Subcutaneous adipose tissue (tissue), 4 donors: ENCODE data around the gene CATSPERD. TPM values are rescaled to one million over a fixed set of nuclear protein-coding genes. Genes with fewer than 3 reads are reported as not detected.

ENCODE experiments used
- CTCF ChIP-seq: fragments of 450-650 bp; IDR thresholded peaks from one replicate; pipeline ENCODE4 v1.5.1; 2016; ENCODE audit warnings: low read depth, mild to moderate bottlenecking, control low read depth, antibody characterized with exemption, moderate library complexity
- total RNA-seq, 4 donors: library from RNA; depleted of rRNA; stranded (reverse); fragments of >200 nt; gene quantifications; one replicate each; pipeline ENCODE4 v1.1.0, GENCODE V29; 2016

CATSPERD gene
- total RNA-seq, 4 donors from 2014 or later = not detected

DNA sequence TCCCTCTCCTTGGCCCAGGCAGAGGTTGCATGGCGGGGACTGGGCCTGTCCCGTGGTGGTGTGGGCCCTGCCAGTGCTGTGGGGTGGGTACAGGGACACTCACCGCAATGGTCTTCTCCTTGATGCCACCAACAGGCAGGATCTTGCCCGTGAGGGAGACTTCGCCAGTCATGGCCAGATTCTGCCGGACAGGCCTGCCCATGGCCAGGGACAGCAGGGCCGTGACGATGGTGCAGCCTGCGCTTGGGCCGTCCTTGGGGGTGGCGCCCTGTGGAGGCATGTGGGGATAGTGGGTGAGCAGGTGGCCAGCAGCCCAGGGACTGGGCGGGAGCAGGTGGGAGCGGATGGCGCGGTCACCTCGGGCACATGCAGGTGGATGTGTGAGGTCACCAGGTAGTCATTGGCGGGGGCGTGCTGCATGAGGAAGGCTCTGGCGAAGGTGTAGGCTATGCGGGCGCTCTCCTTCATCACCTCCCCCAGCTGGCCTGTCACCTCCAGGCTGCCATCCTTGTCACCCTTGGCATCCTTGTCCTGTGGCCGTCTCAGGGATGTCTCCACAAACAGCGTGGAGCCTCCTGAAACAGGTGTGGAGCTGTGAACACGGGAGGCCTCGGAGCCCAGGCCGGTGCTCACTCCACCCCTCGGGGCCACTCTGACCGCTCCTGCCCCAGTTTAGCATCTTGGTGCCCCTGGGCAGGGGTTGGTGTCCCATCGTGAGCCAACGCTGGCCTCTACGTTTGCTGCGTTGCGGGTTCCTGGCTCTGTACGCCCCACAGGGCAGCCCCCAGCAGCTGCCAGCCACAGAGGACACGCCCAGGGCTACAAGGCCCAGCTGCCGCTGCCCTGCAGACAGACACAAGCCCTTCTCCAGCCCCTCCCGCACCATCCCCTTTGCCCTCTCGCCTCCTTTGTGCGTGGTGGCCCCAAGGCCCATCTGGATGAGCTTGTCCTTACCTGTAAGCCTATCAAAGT, 27.0 kb upstream of the CATSPERD start:
- no peak for TF ChIP-seq CTCF

DNA sequence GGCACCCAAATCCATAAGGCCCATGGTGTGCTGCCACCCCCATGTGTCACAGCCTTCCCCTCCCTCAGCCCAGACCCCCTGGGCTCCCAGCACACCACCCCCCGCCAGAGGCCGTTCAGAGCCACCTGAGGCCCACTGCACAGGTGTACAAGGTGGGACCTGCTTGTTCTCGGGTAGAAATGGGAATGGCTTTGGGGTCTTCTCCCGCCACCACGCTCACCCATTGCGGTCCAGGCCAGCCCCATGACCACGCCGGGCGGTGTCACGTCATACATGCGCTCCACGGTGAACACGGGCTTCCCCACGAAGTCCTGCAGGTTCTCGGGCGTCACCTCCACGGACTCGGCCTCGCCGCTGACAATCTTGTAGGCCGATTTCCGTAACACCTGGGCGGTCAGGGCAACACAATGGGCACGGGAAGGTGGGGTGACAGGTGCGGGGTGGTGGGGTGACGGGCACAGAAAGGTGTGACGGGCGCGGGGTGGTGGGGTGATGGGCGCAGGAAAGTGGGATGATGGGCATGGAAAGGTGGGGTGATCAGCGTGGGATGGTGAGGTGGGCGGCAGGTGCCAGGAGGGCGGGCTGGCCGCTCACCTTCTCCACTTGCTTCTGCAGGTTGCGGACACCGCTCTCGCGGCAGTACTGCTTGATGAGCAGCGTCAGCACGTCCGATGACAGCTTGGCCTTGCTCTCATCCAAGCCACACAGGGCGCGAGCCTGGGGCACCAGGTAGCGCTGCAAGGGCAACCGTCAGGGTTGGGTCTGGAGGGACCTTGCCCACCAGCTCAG, 26.1 kb upstream of the CATSPERD start:
- TF ChIP-seq CTCF = no peak

DNA sequence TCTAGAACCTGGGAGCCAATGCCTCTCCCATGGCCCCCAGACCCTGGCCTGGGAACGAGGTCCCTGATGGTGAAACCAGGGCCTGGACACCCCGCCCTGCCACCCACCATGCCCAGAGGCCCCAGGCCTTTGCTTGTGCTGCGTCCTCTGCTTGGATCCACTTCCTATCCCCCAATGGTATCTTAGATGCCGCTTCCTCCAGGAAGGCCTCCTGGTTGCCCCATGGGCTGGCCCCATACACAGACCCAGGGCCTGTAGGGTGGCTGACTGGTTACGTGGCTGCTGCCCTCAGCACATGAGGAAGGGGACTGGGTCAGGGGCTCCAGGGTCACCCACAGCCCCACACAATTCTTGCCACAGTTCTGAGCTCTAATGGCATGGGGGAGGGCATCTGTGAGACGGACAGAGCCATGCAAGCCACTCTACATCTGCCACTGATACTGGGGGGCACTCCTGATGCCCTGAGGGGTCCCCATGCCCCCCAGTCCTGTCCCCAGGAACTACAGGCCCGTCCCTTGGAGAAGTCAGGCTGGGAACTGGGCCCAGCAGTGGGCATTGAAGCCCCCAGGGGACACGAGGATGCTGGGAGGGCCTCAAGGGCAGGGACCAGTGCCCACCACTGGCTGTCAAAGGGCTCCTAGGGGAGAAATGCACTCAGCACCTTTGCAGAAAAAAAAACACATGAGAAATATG, 25.3 kb upstream of the CATSPERD start:
- no peak for TF ChIP-seq CTCF

- no peak for TF ChIP-seq CTCF
Measured at GRCh38 chr19:5695649-5696195, 24.7 kb upstream of the CATSPERD start.

DNA sequence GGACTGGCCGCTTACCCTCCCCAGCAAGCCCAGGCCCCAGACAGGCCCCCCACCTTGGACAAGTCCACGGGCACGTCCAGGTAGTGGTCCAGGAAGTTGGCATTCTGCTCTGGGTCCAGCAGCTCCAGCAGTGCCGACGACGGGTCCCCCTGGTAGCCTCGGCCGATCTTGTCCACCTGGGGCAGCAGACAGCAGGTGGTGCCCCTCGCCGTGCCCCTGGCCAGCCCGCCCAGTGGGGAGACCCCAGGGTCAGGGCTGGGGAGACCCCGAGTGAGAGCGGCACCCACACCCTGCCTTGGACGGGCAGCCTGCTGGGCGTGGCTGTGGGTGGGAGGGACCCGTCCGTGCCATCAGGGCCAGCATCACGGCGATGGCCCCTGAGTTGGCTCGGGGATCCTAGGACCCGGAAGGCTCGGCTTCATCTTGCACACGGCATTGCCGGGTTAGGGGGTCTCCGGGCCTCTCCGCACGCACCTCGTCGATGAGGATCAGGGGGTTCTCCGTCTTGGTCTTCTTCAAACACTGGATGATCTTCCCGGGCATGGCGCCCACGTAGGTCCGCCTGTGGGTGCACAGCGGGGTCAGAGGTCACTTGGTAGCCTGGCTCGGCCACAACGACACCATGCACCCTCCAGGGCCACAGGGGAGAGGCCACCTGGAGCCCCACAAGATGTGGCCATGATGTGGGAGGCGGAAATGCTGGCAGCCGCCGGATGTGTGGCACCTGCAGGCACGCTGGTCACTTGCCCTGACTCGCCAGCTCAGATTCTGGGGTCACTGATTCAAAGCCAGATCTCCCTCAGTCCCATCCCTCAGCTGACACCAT, 24.0 kb upstream of the CATSPERD start:
- no peak for TF ChIP-seq CTCF

DNA sequence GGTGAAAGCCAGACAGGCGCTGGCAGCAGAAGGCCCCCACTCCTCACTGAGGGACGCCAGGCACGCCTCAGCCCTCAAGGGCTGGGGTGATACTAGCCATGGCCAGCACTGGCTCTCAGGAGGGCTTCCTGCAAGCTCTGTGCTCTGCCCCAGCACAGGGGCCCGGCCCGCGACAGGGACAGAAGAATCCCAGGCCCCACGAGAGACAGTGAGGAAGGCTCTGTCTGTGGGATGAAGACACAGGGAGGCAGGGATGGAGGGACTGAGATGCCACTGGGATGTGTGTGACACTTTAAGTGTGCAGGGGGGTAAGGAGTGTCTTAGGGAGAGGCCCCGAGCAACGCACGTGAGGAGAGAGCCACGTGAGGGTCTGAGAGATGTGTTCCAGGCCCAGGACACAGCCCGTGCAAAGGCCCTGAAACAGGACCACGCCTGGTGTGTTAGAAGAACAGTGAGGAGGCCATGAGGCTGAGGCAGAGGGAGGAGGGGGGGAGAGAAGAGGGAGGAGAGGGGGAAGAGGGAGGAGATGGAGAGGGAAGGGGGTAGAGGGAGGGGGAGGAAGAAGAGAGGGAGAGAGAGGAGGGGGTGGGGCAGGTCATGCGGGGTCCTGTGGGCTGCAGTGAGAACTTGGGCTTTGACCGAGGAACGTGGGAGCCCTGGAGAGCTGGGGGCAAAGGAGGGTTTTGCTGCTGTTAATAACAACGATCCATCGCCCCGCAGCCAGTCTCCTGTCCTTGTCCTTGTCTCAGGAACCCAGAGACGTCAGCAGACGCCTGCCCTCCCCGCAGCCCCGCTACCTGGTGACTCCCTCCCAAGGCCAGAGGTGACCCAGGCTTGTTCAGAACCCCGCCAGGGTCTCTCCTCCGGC, 23.2 kb upstream of the CATSPERD start:
- TF ChIP-seq CTCF = no peak
